ENCODE data around the gene IPP. TPM values are rescaled to one million over a fixed set of nuclear protein-coding genes. Genes with fewer than 3 reads are reported as not detected.

Gene IPP
- total RNA-seq, 1 donor from 2014 or later: 16.1 TPM

DNA sequence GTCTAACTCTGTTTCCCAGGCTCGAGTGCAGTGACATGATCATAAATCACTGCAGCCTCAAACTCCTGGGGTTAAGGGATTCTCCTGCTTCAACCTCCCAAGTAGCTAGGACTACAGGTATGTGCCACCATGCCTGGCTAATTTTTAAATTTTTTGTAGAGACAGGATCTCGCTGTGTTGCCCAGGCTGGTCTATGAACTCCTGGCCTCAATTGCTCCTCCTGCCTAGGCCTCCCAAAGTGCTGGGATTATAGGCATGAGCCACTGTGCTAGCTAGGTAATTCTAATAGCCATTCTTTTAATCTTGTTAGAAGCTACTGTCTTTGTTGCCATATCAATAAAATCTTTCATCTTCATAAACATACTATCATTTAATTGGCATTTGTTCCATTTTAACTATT lies 39.1 kb upstream of the IPP start:
- no peak overlapping the region for H3K4me3 ChIP-seq
- H3K27ac ChIP-seq: no peak overlapping the region
- ATAC-seq (no peak), DNase-seq (no peak)
- intact Hi-C loops (cut with DNase I): no loop called here
- no peaks in the 10 kb centered on the region for H3K27me3 ChIP-seq
- H3K9me3 ChIP-seq: no peaks in the 10 kb centered on the region
- H3K36me3 ChIP-seq: no peaks in the 10 kb centered on the region
- TF ChIP-seq CTCF (IDR thresholded peaks at IDR 0.05): no peak
- no peaks in the 10 kb centered on the region for H3K4me1 ChIP-seq

GRCh38 chr1:45787905-45788304 lies 37.5 kb upstream of the IPP start:
- no peak for DNase-seq
- H3K27me3 ChIP-seq: no peaks in the 10 kb centered on the region
- H3K4me1 ChIP-seq: no peaks in the 10 kb centered on the region
- no peak overlapping the region for H3K27ac ChIP-seq
- no peaks in the 10 kb centered on the region for H3K36me3 ChIP-seq
- H3K9me3 ChIP-seq: no peaks in the 10 kb centered on the region
- no peak for TF ChIP-seq CTCF (IDR thresholded peaks at IDR 0.05)
- ATAC-seq: peak; percentile 93
- intact Hi-C loops (cut with DNase I): no loop called here
- H3K4me3 ChIP-seq: no peak overlapping the region

- TF ChIP-seq CTCF (IDR thresholded peaks at IDR 0.05): no peak
- Histone ChIP-seq H3K9me3 (no peaks in the 10 kb centered on the region), H3K4me1 (no peaks in the 10 kb centered on the region), H3K27me3 (no peaks in the 10 kb centered on the region), H3K27ac (no peak overlapping the region), H3K36me3 (no peaks in the 10 kb centered on the region), H3K4me3 (no peak overlapping the region)
- ATAC-seq: no peak
- DNase-seq: no peak
- intact Hi-C loops (cut with DNase I): no loop called here
These were observed 35.1 kb upstream of the IPP start for GRCh38 chr1:45785583-45785982.

DNA sequence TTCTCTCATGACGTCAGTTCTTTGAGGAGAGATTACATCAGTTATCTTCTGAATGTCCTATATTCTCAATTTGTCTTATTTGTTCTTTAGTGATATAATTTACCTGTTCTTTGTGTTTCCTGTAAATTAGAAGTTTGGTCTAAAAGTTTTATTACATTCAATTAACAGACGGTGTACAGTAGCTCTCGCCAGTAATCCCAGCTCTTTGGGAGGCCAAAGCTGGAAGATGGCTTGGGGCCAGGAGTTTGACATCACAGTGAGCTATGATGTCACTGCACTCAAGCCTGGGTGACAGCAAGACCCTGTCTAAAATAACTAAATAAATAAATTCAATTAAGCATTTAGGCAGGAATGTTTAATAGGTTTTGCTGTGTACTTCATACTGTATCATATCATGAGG lies 25.3 kb upstream of the IPP start:
- H3K9me3 ChIP-seq: no peaks in the 10 kb centered on the region
- no peak for DNase-seq
- no peaks in the 10 kb centered on the region for H3K4me1 ChIP-seq
- H3K36me3 ChIP-seq: no peaks in the 10 kb centered on the region
- H3K27me3 ChIP-seq: no peaks in the 10 kb centered on the region
- intact Hi-C loops (cut with DNase I): no loop called here
- TF ChIP-seq CTCF (IDR thresholded peaks at IDR 0.05): no peak
- no peak overlapping the region for H3K27ac ChIP-seq
- no peak for ATAC-seq
- no peak overlapping the region for H3K4me3 ChIP-seq

DNA sequence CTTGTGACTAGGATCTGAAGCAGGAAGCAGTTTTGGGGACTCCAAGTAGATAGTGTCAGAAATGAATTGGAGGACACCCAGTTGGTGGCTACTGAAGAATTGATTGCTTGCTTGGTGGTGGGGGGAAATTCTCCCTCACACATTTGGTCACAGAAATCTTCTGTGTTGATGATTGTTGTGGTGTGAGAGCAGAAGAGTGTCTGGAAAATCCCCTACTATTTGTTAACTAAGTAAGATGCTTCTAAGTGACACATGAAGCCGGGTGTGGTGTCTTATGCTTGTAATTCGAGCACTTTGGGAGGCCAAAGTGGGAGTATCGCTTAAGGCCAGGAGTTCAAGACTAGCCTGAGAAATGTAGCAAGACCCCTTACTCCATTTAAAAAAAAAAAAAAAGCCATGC lies 22.5 kb upstream of the IPP start:
- H3K36me3 ChIP-seq: no peaks in the 10 kb centered on the region
- H3K9me3 ChIP-seq: no peaks in the 10 kb centered on the region
- no peak overlapping the region for H3K4me3 ChIP-seq
- DNase-seq (no peak), ATAC-seq (no peak)
- TF ChIP-seq CTCF (IDR thresholded peaks at IDR 0.05): no peak
- intact Hi-C loops (cut with DNase I): no loop called here
- H3K4me1 ChIP-seq: no peaks in the 10 kb centered on the region
- no peaks in the 10 kb centered on the region for H3K27me3 ChIP-seq
- H3K27ac ChIP-seq: no peak overlapping the region

DNA sequence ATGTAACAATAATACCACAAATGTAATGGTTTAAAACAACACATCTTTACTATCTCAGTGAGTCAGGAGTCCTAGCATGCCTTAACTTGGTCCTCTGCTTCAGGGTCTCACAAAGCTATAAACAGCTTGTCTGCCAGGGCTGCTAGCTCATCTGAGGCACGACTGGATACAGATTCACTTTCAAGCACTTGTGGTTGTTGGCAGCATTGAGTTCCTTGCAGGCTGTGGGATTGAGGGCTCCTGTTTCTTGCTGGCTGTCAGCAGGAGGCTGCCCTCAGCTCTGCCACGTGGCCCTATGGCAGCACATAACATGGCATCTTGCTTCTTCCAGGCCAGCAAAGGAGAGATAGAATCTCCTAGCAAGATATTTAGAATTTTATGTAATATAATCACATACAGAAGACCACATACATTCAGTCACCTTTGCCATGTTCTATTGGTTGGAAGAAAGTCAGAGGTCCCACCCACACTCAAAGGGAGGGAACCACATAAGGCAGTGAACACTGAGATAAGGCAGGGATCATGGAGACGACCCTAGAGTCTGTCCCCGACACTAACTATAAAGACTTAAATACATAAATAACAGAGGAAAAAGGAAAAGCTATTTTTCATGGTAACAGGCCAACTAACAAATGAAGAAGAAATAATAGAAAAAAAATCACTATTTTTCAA lies 18.9 kb upstream of the IPP start:
- DNase-seq (no peak), ATAC-seq (no peak)
- intact Hi-C loops (cut with DNase I): no loop called here
- TF ChIP-seq CTCF (IDR thresholded peaks at IDR 0.05): no peak
- H3K4me3 ChIP-seq: no peak overlapping the region
- no peak overlapping the region for H3K27ac ChIP-seq
- no peaks in the 10 kb centered on the region for H3K4me1 ChIP-seq
- H3K36me3 ChIP-seq: no peaks in the 10 kb centered on the region
- H3K9me3 ChIP-seq: no peaks in the 10 kb centered on the region
- H3K27me3 ChIP-seq: no peaks in the 10 kb centered on the region

Measured in upper lobe of right lung (tissue), 1 donor.